ENCODE data around the gene NEXMIF. TPM values are rescaled to one million over a fixed set of nuclear protein-coding genes. Genes with fewer than 3 reads are reported as not detected.
"Not testable (repeated sequence)": the region's sequence is repeated elsewhere in the genome, so short reads cannot be mapped to it uniquely, and the experiment has no call there.

Gene NEXMIF
- total RNA-seq, 4 donors from 2014 or later, result 0.32 to 1.0 (median 0.65) TPM

- ATAC-seq (ENCODE audit: low FRiP score) (no peak), DNase-seq (ENCODE audit: low spot score) (no peak)
- no peak for TF ChIP-seq CTCF (IDR thresholded peaks at IDR 0.05)
Measured at GRCh38 chrX:74865725-74866124, 59.5 kb downstream of the NEXMIF start.

- DNase-seq (ENCODE audit: low spot score) (no peak), ATAC-seq (ENCODE audit: low FRiP score) (no peak)
- no peak for TF ChIP-seq CTCF (IDR thresholded peaks at IDR 0.05)
Measured at GRCh38 chrX:74853255-74853654, 72.0 kb downstream of the NEXMIF start.

DNA sequence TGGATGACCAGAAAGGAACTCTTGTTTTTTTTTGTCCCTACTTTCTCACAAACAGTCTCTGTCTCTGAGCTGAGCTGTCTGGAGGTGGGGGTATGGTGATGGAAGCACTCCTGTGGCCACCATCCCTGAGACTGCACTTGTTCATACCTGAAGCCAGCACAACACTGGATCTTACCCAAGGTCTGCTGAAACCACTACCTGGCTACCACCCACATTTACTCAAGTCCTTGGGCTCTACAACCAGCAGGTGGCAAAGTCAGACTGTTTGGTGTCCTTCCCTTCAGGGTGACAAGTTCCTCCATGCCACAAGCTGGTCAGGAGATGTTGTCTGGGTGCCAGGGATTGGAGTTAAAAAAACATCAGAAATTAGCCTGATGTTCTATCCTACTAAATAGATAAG, 89.7 kb downstream of the NEXMIF start:
- TF ChIP-seq CTCF (IDR thresholded peaks at IDR 0.05), result no peak
- DNase-seq (ENCODE audit: low spot score), result no peak
- ATAC-seq (ENCODE audit: low FRiP score), result no peak

GRCh38 chrX:74819797-74820196, 105.5 kb downstream of the NEXMIF start:
- not testable (repeated sequence) for DNase-seq (ENCODE audit: low spot score); ATAC-seq (ENCODE audit: low FRiP score)

GRCh38 chrX:74814681-74815080, 110.6 kb downstream of the NEXMIF start:
- DNase-seq (ENCODE audit: low spot score), result no peak
- no peak for TF ChIP-seq CTCF (IDR thresholded peaks at IDR 0.05)
- ATAC-seq (ENCODE audit: low FRiP score), result no peak

DNA sequence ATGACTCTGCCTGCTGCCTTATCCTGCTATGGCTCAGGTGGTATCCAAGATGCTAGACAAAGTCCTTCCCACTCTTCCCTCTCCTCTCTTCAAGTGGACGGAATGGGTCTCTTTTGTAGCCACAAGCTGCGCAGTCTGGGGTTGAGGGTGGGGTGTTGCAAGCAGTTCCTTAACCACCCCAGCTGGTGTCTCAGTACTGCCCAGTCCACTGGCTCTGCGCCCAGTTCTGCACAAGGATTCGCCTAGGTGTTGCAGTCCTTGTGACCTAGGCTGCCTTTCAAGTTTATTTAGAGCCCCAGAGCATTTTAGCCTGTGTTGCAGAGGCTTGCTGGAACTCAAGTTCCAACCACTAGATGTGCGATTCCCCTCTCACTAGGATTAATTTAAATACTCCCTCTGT, 120.7 kb downstream of the NEXMIF start:
- no peak for TF ChIP-seq CTCF (IDR thresholded peaks at IDR 0.05)
- ATAC-seq (ENCODE audit: low FRiP score) (no peak), DNase-seq (ENCODE audit: low spot score) (no peak)

DNA sequence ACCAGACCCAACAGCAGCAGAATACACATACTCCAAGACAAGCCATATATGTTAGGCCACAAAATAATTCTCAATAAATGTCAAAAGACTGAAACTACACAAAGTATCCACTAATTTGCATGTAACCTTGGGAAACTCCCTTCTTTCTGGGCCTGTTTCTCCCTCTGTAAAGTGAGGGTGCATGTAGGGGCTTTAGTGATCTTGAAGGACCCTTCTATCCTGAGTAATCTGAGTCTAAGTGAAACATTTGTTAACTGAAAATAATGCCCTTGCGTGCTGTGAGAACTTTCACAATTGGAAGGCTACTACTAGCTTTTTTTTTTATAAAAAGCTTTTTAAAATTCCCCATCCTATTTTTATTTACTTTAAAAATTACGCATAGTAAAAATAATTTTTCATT, 125.2 kb downstream of the NEXMIF start:
- DNase-seq (ENCODE audit: low spot score), result no peak
- ATAC-seq (ENCODE audit: low FRiP score), result no peak
- TF ChIP-seq CTCF (IDR thresholded peaks at IDR 0.05), result no peak

DNA sequence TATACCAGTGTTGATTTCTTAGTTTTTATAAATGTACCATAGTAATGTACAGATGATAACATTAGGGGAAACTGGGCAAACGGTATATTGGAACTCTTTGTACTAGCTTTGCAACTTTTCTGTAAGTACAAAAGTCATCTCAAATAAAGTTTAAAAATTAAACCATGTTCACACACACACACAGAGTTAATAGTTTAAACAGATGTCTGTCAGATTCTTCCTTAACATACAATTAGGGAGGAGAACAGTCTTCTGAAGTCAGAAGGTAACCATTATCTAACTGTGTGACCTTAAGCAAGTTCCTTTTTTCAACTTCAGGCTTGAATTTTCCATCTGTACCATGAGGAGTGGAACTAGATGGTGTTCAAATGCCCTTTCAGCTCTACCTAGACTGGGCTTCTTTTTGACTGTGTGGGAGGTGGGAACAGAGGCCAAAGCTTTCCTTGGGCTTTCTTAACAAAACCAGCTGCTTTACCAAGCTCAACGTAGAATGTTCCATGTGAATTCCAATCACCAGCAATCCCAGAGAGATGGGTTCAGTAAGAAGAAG, 127.8 kb downstream of the NEXMIF start:
- no peak for TF ChIP-seq CTCF (IDR thresholded peaks at IDR 0.05)
- no peak for ATAC-seq (ENCODE audit: low FRiP score)
- DNase-seq (ENCODE audit: low spot score), result no peak

All from omental fat pad (tissue), 4 donors.